Hematopoietic multipotent progenitor cell treated with erythropoietin and hydrocortisone succinate and interleukin-3 and kit ligand, for 6 days (in vitro differentiated cells): ENCODE data around the gene S100A7A.
"Not testable (repeated sequence)": the region's sequence is repeated elsewhere in the genome, so short reads cannot be mapped to it uniquely, and the experiment has no call there.

Experiments used
- DNase-seq: peaks from one replicate; pipeline ENCODE4 v3.0.0-alpha.2; 2015

The S100A7A gene

DNA sequence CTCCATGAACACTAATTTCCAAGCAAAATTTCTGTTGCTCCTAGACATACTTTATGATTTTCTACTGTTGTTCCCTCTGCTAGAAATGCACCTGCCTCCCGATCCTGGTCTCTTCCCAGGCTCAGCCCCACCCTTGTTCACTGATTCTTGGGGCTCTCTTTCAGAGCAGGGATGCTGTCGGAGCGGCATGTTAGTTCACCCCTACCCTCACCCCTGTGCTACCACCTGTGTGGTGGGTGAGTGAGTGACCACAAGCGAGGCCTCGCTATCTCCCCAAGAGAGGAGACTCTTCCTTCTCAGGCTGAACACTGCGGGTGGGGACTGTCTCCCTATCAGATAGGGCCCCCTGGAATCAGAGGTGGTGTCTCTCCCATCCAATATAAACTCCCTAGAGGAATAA lies 20.5 kb upstream of the S100A7A start:
- DNase-seq: no peak

DNA sequence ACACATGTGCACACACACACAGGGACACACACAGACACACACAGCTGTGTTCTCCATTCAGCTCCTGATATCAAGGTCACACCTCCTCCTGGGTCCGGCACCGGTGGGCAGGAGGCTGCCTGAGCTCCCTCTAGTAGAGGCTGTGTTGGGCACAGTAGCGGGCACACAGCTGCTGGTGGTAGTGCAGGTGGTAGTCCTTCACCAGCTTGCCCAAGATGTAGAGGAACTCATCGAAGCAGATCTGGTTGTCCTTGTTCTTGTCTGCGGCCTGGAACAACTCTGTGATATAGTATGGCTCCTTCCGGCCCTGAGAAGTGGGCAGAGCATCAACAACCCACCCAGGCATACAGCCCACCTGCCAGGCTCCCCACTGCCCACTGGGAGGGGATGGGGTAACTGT lies 19.9 kb upstream of the S100A7A start:
- DNase-seq: no peak

DNA sequence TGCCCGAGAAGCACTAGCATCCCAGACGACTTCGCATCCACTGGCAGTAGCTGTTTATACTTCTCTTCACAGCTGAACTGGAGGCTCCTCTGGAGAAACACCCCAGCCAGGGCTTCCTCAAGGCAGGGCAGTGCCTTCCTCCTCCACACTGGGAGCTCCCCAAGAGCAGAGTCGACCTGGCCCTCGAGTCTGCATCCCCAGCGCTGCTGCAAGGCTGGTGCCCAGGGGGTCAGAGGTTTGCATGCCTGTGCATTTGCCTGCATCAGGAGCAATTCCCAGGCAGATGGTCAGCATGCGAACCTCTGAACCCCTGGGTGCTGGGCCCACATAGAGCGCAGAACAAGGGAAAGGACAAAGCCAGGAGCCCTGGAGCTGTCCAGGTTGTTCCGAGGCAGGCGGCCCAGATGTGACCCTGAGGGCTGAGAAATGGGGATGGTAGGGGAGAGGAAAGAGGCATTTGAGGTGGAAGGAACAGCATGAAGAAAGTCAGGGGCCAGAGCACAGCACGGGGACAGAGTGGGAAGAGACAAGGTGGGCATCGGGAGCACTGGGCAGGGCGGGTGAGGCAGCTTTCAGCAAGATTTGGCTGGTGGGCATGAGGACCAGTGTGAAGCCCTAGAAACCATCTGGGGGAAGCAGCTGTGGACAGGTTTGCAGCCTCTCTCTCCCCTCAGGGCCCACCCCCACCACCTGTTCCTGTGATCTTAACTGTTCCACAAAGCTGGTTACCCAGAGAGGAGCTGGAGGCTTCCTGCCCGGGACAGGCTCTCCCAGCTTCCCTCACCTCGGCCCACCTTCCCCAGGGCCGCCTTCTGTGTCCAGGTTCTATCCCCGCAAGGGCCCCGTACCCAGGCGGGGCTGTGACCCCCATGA lies 19.0 kb upstream of the S100A7A start:
- no peak for DNase-seq

DNA sequence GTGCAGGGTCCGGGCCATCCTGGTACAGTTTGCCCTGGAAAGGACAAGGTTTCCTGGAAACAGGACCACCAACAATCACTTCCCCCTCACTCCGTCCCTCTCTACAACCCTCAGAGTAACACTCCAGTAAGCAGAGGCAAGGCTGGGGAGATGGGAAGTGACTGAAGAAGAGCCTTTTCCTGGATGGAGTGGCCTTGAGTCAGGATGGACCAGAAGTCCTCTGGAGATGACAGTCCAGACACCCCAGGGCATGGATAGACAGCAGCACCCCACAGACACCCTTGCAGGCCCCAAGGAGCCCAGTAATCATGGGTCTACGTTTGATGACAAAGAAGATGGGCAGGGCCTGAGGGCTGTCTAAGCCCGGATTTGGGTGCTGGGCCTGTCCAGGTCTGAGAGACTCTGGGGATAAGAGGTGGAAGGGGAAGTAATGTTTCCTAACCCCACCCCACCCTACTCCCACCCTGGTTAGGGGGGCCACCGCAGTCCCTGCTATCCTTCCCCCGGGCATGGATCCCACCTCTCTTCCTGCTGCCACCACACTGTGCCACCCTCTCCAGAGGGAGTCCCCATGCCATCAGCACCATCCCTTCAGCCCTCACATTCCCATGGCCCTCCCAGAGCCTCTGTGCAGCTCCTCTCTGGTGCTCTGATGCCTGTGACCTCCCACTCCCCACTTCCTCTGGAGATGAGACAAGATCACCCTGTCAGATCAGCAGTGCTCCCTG lies 18.2 kb upstream of the S100A7A start:
- DNase-seq: no peak

DNA sequence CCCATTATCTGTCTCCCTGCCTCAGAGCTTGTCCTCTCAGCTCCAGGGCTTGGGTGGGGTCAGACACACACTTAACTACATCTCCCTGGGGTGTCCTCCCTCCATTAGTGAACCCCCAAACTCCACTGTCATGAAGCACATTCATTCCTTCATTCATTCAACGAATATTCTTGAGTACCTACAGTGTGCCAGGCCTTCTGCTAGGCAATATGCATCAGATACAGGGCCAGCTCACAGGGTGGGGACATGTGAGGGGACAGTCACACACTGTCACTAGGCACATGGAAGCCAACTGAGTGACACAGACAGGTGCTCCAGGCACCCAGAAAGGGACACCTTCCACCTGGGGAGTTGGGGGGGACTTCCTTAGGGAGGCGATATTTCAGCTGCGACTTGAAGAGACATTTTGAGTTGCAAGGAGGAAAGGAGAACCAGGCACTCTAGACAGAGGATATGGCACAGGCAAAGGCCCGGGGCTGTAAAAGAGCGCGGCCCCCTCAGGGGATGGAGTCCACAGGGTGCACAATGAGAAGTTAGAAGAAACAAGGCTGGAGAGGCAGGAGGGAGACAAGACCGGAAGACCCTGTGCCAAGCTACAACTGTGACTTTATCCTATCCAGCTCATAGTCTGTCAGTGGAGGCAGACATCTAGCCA lies 16.8 kb upstream of the S100A7A start:
- no peak for DNase-seq

DNA sequence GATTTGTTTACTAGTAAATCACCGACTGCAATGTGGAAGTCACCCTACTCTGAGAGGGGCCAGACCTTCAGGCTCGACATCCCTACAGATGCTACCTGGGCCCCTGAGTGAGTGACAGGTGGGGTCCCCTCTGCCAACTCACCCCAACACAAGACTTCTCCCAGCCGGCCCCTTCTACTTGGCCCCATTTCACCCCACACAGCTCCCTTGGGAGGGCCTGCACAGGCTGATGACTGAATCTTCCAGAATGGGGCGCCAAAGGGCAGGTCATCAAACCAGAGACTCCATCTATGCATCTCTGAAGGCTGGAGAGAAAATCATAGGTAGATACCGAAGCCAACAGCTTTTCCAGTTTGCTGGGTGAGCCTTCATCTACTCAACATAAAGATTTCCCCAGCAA lies 16.1 kb upstream of the S100A7A start:
- DNase-seq: peak; percentile 13

DNA sequence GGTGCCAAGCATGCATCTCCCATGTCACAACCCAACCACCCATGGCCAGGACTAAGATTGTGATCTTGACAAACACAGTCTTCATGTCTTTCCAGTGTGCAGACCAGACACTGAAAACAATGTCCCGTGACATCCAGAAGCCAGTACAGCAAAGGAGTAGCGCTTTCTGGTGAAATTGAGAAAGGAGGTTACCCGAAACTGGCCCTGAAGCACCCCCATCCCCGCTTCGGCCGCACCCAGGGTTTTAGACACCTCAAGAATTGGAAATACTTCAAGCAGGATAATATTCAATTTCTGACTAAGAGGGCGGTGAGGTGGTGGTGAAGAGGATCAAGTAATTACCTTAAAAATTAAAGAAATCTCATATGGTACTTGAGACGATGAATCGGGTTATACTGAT lies 14.9 kb upstream of the S100A7A start:
- no peak for DNase-seq

DNA sequence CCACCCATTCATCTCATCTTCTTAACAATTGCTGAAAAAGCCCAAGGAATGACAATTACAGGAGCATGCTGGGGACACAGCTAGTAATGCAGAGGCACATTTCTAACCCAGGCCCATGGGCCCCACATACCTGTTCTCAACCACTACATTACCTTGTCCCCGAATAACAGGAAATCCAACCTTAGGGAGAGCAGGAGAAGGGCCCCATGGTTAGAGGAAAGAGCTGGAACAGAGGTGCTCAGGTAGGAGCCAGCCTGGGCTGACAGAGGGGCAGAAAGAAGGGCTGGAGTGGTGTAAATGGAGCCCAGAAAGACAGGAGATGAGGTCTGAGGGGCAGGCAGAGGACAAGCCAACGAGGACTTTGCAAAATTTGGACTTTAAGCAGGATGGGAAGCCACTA lies 14.1 kb upstream of the S100A7A start:
- no peak for DNase-seq

DNA sequence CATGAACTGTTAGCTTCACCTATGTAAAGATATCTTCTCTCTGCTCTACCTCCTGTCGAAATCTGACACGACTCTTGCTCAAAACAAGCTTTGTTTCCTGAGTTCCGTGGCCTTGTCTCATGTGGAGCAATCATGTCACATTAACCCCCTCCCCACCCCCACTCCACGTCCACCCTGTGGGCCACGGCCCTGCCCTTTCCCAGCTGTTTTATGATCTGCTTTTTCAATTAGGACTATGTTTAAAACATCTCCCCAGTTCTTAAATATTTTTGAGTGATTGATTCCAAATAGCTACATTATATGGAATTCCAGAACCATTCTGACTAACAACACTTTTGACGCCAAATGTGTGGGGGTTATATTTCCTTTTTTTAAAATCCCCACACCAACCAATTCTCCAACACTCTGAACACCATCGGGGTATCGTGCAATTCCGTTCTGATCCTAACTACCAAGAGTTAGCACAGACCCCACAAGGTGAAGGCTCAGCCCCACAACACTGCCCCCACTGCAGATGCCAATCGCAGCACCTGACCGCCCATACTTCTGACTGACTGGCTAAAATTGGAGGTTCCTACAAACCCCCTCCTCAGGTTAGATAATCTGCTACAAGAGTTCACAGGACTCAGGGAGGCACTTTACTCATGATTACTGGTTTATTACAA lies 12.8 kb upstream of the S100A7A start:
- DNase-seq: no peak

DNA sequence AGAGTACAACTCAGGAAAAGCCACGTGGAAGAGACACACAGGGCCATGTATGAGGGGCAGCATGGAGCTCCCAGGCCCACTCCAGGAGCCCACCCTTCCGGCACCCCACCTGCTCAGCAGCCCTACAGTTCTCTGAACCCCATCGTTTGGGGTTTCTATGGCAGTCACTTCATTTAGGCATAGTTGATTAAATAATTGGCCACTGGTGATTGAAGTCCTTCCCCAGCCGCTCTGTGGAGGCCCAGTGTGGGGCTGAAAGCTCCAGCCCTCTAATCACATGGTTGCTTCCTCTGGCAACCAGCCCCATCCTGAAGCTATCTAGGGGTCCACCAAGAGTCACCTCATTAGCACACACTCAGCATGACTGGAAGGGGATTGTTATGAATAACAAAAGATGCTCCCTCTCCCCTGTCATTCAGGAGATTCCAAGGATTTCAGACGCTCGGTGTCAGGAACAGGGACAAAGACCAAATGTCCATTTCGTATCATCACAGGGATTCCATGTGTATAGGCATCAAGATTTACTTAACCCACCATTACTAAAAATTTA lies 12.2 kb upstream of the S100A7A start:
- DNase-seq: no peak

DNA sequence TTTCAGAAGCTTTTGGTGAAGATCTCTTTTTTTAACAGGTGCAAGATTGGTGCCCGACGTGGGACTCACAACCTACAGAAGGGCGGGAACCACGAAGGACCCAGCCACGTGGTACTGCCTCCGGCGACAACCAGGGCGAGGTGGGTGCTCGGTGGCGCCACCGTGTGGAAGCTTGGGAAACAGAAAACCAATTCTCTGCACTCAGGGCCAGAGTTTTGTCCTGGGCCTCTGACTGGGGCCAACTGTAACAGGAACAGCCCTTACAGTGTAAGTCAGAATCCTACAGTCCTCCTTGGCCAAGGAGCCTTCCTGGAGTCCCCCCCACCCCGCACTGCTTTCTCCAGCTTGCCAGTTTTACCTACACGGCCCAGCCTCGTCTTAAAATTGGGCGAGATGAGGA lies 11.6 kb upstream of the S100A7A start:
- DNase-seq: peak; percentile 73

DNA sequence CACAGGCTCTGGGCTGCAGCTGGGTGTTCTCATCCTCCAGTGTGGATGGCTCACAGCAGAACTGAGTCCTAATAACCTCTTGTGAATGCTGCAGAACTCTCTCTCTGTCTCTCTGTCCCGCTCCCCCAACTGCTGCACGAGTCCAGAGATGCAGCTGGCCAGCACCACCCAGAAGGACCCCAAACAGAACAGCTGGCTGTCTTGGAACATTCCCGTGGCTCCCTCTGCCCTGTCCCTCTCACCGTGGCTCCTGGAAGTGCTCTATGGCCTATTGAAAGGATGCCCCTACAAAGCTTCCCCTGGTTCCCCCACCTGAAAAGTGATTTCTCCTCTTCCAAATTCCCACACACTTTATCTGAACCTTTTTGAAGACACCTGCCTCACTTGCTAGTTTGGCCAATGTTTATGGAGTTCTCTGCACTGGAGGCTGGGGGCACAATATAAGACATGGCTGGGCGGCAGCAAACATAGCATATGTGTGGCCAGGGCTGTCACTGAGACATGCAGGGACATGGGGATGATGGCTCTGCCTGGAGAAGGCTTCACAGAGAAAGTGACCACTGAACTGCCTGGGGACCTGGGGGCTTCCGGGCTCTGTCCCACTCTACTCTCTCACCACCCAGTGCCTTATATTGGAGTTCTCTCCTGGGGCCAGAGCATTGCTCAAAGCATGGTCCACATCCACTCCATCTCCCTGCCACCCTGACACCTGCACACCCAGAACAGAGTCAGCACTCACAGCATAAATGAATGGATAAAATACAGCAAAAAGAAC lies 10.3 kb upstream of the S100A7A start:
- not testable (repeated sequence) for DNase-seq

DNA sequence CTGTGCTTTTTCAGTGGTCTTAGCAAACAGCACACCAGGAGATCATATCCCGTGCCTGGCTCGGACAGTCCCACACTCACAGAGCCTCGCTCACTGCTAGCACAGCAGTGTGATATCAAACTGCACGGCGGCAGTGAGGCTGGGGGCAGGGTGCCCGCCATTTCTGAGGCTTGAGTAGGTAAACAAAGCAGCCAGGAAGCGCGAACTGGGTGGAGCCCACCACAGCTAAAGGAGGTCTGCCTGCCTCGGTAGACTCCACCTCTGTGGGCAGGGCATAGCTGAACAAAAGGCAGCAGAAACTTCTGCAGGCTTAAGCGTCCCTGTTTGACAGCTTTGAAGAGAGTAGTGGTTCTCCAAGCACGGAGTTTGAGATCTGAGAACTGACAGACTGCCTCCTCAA lies 9.0 kb upstream of the S100A7A start:
- not testable (repeated sequence) for DNase-seq

DNA sequence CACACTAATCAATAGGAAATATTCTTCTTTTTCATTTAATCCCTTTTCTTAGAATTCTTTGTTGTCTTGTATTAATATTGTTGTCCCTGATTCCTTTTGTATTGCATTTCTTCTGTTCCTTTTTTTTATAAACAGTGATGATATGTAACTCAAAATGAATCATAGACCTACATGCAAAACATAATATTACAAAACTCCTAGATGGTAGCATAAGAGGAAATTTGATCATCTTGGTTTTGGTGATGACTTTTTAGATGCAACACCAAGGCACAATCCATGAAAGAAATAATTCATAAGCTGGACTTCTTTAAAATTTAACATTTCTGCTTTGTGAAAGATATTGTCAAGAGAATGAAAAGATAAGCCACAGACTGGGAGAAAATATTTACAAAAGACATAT lies 2.4 kb upstream of the S100A7A start:
- not testable (repeated sequence) for DNase-seq

DNA sequence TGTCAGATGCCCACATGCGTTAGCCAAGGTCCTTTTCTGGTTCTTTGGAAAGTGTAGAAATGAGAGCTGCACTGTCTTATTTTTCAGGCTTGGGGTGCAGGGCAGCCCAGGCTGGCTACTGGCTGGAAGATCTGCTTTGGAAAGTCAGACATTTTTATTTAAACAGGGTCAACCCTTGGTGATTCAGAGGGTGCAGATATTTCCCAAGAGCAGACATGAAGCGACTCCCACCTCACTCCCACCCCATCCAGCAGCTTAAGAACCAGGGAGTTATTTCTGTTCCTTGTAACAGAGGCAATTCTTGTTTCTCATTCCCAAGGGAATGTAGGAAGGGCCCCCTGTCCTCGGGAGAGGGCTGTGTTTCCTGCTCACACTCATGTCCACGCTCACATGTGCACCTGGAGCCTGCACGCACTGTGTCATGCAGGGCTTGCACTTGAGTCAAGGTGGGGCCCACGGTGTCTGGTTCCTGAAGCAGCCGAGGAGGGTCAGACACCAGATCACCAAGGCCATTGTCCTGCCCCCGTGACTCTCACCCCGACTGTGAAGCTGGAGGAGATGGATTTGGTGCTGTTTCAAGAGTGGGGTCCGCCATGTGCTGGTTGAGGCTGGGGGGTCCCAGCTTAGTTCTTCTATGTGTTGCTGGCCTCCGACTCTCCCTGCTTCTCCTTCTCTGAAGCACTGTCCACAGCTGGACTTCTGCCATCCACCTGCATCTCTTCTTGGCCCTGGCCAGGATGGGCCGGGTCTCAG lies 992 bp downstream of the S100A7A start:
- no peak for DNase-seq

DNA sequence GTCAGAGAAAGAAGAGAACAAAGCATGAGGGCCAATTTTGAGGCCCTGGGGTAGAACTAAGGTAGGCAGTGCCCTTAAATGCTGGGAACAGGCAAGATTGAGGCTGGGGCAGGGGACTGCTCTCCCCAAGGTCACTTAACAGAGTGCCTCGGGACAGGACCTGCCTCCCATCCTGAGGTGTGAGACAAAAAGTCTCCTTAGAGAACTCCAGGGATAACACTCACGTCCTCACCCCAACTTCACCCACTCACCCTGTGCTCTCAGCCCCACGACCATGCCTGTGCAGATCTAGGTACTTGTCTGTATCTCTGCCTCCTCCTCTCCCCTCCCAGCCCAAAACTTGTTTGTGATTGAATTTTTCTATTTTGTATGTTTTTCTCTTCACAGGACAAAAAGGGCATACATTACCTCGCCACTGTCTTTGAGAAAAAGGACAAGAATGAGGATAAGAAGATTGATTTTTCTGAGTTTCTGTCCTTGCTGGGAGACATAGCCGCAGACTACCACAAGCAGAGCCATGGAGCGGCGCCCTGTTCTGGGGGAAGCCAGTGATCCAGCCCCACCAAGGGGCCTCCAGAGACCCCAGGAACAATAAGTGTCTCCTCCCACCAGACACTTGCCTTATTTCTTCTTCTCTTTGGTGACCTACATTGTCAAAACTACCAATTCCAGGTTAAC lies 2.6 kb downstream of the S100A7A start:
- DNase-seq: not testable (repeated sequence)

DNA sequence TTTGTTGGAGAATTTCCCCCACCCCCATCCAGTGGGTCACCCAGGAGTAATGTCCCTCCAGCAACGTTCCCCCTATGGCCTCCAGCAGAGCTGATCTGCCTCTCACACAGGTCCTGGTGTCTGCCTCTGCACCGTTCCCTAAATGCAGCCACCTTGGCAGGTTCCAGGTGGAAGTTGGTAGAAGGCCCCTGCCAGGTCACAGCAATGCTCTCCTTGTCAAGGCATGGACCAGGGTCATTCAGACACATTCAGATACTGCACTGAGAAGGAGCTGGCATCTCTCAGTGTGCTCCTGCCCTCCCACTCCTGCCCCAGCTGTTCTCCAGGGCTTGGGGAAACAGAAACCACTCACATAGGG lies 3.1 kb downstream of the S100A7A start:
- DNase-seq: not testable (repeated sequence)

DNA sequence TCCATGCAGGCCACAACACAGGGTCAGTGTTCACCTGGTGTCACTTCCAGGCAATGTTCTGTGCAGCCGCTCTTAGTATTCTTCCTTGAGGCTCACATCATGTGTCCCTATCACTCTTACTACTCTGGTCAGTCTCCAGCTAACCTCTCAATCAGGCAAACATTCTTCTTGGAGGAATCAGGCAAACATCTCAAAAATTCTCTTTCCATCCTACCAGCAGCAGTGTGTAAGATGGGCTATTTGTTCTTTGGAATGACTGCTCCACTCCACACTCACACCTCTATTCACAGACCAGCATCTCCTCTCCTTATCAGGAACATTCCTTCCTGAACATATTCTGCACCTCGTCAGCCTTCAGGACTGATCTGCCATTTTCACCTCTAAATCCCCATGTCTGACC lies 4.0 kb downstream of the S100A7A start:
- DNase-seq: no peak

DNA sequence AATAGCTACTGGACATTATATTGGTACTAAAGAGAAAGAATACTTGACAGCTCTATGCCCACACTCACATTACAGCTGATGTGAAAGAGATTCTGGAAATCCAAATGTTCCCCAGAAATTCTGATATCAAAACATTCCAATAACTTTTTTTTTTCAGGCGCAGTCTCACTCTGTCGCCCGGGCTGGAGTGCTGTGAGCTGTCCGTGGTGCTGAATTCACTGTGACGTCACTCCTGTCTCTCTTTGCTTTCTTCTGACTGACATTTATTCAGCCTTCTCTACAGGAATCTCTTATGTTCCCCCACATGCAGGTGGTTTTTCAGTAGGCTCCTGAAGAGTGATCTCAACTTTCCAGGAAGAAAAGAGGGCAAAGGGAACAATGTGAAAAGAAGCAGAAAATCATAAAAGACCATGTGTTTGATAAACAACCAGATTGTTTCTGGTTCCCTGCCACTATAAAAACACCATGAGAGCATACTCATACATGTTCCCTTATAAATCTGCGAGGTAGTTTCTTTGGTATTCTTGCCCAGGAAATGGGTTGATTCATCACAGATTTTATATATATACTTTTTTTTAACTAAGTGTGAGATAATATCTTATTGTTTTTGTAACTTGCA lies 6.2 kb downstream of the S100A7A start:
- peak; percentile 85 for DNase-seq

DNA sequence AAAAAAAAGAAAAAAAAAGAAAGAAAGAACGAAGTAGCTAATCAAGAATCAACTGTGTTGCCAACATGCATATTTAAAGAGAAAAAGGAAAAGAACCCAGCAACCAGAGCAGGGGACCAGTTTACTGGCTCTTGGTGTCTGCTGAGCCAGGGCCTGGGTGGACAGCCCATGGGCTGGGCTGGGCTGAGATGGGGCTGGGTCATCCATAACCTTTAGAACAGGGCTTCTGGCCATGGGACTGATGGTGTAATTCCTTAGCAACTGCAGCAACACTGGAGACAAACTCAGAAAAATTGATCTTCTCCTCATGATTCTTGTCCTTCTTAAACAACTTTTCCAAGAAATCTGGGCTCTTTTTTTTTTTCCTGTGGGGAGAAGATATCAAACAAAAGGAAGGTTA lies 10.5 kb downstream of the S100A7A start:
- DNase-seq: no peak
